Stimulated activated CD4-positive, alpha-beta T cell treated with anti-CD3 and anti-CD28 coated beads, TNF-alpha, amount 100 ng/mL, for 24 hours (primary cell): ENCODE measurements around the gene ERVFRD-1.

ENCODE experiments used
- DNase-seq, 3 experiments: peaks; one replicate each; pipeline ENCODE4 v3.0.0-alpha.2; 2020; ENCODE audit warnings: low read depth in 3 of 3

The ERVFRD-1 gene

DNA sequence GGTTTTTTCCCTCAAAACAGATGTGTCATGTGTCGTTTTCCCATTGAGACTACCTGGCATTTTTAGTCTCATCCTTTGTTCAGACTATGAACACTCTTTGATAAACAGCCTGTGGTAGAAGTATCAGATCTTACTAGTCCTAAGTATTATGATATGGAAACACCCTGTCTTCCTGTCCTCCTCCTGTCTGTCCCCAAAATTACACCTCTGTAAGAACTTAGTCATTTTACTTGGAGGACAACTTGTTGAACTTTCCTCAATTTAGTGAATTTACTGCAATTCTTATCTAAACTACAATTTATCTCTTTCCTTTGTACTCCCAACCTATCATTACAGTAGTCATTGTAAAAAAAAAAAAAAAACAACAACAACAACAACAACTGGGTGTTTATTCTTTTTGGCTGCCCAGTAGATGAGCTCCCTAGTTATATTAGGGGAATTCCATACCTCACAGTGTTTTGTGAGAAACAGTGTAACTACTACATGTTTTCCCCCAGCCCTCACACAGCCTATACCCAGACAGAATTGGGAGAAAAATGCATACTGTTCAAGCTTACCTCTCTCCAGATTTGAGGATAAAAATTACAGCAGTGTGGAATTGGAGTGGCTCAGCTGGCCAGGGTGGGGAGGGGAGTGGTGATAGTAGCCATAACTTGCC, 18.5 kb upstream of the ERVFRD-1 start:
- no peak for DNase-seq

DNA sequence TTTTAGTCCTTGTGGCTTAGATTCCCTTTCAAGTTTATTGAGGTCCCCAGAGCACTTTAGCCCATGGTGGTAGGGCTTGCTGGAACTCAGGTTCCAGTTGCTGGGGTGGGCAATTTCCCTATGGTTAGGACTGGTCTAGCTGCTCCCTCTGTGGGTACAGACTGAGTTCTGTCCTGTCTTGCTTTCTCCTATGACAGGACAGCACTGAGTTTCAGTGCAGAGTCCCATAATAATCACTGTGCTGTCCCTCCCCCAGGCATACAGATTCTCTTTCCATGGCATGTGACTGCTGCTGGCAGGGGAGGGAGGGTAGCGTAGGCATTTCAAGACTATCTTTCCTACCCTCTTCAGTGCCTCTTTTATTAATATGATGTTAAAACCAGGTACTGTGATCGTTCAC, 17.1 kb upstream of the ERVFRD-1 start:
- no peak for DNase-seq

DNA sequence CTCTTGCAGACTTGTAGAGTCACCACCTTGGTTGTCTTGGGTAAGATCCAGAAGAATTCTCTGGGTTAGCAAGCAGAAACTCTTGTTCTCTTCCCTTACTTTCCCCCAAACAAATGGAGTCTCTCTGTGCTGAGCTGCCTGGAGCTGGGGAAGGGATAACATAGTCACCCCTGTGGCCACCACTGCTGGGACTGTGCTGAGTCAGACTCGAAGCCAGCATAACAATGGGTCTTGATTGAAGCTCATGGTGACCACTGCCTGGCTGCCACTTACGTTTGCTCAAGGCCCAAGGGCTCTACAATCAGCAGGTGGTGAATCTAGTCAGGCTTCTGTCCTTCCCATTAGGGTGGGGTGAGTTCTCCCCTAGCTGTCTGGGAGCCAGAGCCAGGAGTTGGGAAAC, 15.4 kb upstream of the ERVFRD-1 start:
- DNase-seq, result no peak

DNA sequence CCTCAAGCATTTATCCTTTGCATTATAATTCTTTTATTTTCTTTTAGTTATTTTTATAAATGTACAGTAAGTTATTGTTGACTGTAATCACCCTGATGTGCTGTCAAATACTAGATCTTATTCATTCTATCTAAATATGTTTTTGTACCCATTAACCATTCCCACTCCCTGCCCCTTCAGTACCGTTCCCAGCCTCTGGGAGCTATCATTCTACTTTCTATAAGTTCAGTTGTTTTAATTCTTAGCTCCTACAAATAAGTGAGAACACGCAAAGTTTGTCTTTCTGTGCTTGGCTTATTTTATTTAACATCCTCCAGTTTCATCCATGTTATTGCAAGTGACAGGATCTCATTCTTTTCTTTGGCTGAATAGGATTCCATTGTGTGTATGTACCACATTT, 12.5 kb upstream of the ERVFRD-1 start:
- DNase-seq, result no peak

DNA sequence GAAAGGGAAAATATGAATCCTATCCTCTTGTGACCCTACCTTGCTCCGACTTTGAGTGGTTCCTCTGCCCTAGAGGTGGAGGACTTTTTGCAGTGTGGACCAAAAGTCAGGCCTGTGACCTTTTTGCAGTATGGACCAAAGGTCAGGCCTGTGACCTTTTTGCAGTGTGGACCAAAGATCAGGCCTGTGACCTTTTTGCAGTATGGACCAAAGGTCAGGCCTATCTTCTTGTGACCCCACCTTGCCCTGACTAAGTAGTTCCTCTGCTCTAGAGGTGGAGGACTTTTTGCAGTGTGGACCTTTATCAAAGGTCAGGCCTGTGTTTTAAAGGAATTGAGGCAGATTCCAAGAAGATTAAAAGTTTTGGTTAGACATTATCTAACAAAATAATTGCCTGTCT, 10.9 kb upstream of the ERVFRD-1 start:
- DNase-seq, result no peak

DNA sequence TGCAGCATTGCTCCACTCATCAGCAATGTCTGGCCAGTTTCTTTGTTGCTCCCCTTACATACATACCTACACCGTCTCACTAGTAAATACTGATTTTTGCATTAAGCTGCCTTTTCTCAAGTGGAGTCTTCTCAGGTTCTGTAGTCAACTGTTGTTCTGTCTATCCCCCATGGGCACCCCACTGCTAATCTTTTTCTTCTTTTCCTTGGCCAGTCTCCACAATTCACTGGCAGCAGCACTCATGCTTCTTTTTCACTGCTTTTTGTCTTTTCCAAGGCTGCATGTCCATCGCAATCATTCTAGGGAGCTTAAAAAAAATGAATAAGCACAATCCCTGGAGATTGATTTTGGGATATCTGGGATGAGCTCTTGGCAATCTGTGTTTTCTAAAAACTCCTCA, 10.3 kb upstream of the ERVFRD-1 start:
- DNase-seq, result no peak

DNA sequence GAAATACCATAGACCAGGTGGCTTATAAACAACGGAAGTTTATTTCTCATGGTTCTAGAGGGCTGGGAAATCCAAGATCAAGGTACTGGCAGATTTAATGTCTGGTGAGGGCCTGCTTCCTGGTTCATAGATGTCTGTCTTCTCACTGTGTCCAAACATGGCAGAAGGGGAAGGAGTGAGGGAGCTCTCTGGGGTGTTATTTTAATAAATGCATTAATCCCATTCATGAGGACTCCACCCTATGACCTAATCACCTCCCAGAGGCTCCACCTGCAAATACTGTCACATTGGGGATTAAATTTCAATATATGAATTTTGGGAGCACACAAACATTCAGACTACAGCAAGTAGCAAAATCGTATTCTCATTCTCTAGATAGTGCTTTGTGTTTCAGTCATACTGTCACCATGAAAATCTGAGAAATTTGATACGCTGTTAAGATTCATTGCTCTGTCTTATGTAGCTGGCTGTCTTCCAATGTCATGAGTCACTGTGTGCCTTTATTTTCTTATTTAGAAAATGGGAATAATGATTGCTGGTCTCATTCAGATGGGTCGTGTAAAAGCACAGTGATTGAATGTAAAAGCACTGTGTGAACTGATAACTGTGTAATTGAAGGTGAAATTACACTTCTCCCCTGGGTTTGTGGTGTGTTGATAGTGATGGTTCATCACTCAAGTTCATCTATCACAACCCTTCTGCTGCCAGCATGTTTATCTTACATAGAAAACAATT, 8.9 kb upstream of the ERVFRD-1 start:
- no peak for DNase-seq

DNA sequence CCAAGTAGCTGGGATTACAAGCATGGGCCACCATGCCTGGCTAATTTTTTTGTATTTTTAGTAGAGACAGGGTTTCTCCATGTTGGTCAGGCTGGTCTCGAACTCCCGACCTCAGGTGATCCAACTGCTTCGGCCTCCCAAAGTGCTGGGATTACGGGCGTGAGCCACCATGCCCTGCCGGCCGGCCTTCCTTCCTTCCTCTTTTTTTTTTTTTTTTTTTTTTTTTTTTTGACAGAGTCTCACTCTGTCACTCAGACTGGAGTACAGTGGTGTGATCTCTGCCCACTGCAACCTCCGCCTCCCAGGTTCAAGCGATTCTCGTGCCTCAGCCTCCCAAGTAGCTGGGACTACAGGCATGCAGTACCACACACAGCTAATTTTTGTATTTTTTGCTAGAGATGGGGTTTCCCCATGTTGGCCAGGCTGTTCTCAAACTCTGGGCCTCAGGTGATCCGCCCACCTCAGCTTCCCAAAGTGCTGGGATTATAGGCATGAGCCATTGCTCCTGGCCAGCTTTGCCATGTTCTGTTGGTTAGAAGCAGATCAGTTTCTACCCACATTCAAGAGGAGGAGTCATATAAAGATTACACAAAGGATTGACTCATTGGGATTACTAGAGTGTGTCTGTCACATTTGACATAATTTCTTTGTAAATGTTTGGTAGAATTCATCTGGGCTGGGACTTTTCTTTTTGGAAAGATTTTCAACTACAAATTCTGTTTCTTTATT, 4.4 kb upstream of the ERVFRD-1 start:
- peak in 1 of 3 experiments; percentile 18 for DNase-seq

DNA sequence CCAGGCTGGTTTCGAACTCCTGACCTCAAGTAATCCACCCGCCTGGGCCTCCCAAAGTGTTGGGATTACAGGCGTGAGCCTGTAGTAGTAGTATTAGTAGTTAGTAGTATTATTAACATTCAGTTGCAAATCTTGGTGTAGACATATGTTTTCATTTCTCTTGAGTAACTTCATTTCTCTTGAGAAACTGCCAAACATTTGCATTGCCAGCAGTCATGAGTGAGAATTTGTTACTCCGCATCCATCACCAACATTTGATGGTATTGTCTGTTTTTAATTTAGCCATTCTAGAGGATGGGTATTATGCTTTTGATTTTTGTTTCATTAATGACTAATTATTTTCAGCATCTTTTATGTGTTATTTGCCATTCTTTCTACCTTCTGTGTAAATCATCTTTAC, 1.5 kb upstream of the ERVFRD-1 start:
- no peak for DNase-seq

DNA sequence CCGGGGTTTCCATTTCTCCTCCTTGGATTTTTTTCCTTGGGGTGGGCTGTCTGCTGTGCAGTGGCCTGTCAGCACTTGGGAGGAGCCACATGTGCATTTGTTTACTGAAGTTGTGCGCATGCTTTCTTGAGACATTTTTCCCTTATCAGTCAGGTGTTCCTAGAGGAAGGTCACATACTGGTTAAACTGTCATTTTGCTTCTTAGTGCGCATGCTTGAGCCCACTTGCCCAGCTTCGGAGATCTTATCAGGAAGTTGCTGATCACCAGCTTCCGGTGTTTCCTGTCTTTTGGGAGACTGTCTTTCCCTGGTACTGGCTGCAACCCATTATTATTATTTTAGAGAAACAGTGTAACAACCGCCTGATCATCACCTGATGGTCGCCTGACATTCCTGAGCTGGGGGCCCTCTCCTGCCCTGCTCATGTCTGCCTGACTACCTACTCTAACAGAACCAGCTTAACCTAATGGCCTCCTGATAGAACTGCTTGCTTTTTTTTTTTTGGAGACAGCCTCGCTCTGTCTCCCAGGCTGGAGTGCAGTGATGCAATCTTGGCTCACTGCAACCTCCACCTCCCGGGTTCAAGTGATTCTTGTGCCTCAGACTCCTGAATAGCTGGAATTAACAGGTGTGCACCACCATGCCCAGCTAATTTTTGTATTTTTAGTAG, 378 bp upstream of the ERVFRD-1 start:
- no peak for DNase-seq

DNA sequence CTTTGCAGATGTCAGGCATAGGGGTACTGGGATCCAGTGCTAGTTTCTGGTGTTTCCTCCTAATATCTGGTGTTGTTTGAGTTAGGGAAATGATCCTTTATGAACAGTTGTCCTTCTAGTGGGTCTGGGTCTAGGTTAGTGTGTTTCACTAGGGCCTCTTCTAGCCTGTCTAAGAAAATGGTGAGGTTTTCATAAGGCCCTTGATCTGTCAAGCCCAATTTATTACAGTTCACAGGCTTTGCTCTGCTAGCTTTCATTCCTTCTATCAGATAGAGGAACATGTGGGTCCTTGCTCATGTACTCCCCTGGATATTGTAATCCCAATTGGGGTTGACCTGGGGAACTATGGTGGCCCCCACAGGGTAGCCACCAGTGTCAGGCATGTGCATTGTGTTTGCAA, 2.8 kb downstream of the ERVFRD-1 start:
- no peak for DNase-seq

DNA sequence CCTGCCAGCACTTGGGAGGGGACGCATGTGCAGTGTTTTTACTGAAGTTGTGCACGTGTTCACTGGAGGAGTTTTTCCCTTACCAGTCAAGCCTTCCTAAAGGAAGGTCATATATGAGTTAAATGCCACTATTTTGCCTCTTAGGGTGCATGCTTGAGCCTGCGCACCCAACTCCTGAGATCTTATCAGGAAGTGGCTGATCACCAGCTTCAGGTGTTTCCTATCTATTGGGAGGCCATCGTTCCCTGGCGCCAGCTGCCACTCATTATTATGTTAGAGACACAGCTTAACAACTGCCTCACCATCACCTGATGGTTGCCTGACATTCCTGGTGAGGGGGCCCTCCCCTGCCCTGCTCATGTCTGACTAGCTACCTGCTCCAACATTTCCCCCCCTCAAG, 8.5 kb downstream of the ERVFRD-1 start:
- DNase-seq, result no peak

DNA sequence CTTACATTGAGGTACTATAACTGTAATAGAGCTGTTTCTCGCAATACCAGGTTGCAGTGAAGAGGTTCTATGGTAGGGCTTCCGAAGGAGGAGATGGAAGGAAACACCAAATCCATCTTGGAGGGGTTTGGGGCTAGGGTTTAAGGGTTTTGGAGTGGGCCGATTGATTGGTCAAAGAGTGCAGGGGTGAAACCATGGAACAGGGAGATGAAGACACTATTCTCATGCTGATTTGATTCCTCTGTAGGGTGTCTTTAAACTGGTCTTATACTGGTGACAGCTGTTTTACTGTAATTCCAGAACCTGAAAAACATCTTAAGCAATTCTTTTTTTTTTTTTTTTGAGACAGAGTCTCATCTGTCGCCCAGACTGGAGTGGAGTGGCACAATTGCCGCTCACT, 10.1 kb downstream of the ERVFRD-1 start:
- no peak for DNase-seq

DNA sequence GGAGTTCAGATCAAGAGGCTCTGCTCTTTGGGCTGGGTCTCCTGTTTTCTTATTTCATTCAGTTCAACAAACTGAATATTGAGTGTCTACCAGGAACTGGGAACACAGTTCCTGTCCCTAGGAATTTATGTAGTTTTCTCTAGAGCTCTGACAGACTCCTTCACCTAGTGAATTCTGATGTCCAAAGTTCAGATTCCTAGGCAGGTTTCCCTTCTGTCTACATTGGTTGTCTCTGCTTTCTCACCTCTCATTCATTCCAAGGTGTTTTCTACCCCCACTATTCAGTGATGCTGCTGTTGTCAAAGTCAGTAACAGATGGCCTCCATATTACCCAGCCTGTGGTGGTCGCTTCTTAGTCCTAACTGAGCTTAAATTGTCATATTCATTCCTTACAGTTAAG, 13.5 kb downstream of the ERVFRD-1 start:
- no peak for DNase-seq

DNA sequence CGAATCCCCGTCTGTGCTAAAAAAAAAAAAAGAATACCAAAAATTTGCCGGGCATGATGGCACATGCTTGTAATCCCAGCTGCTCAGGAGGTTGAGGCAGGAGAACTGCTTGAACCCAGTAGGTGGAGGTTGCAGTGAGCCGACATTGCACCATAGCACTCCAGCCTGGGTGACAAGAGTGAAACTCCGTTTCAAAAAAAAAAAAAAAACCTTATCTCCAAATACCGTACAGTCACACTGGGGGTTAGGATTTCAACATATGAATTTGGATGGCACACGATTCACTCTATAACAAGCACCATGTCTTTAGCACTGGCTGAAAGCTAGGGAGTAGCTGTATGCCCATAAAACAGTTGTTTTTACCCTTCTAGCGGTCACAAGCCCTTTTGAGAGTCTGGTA, 14.0 kb downstream of the ERVFRD-1 start:
- no peak for DNase-seq

DNA sequence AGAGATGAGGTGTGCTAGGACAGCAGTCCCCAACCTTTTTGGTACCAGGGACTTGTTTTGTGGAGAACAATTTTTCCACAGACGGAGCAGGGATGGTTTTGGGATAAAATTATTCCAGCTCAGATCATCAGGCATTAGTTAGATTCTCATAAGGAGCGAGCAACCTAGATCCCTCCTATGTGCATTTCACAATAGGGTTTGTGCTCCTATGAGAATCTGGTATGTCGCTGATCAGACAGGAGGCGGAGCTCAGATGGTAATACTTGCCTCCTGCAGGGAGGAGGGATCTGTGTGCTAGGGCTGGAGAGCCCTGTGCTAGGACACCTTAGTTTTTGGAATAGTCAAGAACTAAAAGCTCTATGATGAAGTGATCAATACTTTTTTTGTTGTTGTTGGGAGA, 15.4 kb downstream of the ERVFRD-1 start:
- peak in 1 of 3 experiments; percentile 12 for DNase-seq

DNA sequence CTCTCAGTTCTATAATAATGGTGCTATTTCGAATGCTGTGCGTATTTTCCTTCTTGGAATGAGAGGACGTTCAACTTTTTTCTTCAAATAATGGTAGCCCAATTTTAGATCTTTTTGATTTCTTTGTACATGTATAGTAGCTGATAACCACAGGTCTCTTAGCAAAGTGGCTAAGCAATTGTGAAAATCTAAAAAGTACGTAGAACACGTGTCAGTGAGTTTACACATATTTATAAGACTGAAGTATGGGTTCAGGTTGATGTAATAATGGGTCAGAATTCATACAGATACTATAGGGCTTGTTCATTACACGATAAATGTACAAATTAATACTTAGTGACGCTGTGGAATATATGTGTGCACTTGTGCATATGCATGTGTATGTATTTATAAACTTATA, 16.6 kb downstream of the ERVFRD-1 start:
- no peak for DNase-seq

DNA sequence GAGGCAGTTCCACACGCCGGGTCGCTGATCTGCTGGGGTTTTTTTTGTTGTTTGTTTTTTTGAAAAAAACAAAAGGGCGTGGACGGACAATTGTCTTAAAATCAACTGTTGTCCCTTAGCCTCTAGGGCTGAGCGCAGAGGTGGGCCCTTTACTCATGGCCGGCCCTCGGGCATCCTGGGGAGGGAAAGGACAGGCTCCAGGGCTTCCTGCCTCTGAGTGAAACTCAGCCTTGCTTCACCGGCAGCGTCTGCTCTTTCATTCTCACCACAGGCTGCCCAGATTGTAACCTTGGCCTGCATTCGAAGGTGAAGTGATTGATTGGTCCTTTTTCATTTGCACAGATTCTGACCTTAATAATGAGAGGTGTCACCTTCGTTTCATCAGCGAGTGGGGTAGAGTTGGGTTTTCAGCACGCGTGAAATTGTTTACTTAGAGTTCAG, 17.1 kb downstream of the ERVFRD-1 start:
- peak in 1 of 3 experiments; percentile 37 for DNase-seq

DNA sequence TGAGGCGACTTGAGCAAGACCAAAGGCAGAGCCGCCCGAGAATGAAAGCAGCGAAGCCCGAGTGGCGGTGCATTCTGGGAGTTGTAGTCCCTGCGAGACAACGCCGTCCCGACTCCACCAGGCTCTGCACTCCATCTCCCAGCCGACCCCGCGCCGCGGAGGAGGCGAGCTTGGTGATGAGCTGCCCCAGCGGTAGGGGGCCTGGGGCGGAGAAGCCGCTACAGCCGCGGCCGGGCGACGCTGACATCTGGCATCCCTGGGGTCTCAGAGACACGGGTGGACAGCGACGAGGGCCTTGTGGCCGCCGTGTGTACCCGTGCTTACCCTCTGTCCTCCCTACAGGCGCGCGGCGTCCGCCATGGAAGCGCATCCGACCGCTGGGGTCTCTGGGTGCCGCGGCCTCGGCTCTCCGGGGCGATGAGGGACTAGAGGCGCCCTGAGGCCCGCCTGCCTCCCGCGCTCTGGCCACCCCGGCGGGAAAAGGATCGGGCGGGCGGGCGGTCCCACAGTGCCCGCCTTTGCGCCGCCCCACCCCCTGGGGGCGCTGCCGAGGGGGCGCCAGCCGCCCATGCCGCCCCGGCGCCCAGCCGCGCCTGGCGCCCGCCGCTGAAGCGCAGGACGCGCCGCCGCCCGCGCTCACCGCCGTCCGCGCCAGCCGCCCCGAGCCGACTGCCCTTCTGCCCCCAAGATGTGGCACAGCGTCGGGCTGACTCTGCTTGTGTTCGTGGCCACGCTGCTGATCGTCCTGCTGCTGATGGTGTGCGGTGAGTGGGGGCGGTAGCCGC, 17.7 kb downstream of the ERVFRD-1 start, which contains the start of gene SMIM13:
TSS of gene SMIM13 (plus strand) at position 209 of the 785 bp plus-strand sequence. CDS start at position 689, 480 bp downstream.
- peak; percentile 87 to 95 (median 91) for DNase-seq

DNA sequence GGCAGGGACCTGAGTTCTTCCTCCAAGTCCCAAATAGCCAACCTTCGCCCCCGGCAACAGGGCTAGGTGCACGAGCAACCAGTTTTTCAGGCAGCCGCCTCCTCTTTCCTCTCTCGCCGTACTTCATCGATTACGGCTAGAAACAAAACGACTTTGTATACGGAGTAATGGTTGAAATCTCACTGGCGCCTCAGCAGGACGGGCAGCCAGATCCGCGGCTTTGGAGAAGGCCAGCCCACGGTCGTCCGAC, 18.2 kb downstream of the ERVFRD-1 start:
- no peak for DNase-seq

DNA sequence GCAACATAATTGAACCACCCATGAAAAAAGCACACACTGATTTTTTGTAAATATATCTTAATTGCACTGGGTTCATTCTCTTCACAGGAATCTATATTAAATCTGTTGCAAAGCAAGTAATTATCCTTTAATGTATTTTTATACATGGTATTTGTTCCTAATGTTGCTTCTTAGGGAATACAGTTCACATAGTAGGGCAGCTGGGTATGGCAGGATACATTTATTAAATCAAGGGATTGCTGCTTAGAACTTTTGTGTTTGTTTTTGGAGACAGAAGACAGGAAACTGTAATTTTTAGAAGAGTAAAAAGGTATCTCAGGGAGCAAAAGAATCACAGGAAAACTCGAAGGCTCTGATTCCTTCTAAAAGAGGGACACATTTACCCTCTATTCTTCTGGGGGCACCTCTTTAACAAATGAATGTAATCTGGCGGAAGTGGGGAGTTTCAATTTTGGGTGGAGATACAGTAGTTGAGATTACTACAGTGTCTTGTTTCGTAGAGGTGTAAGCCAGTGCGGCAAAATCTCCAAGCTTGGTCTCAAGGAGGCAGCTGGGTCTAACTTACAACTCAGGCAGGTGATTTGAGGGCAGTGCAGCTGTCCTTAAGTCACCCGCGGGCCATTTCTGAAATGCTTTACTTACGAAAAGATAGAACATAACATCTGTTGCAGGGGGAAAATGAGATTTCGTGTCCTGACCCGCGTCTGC, 18.7 kb downstream of the ERVFRD-1 start:
- DNase-seq, result peak in 1 of 3 experiments; percentile 10
